GM12878 (cell line): Measurements from ENCODE around the gene APOE. TPM values are rescaled to one million over a fixed set of nuclear protein-coding genes. Genes with fewer than 3 reads are reported as not detected.
A peak's percentile ranks its signal among the peaks of the same experiment; 100 is the strongest.

Experiments
- ASH2L ChIP-seq: fragments of 300-600, 200-600 bp; sonication (generic); IDR thresholded peaks from 2 replicates; pipeline ENCODE4 v1.6.1; 2017; ENCODE audit warnings: low read depth, mild to moderate bottlenecking, borderline replicate concordance
- BACH1 ChIP-seq: fragments of 450-650 bp; IDR thresholded peaks from 2 replicates; pipeline ENCODE4 v1.6.1; 2017; ENCODE audit warnings: mild to moderate bottlenecking, borderline replicate concordance
- BCLAF1 ChIP-seq: fragments of 450-650 bp; IDR thresholded peaks from 2 replicates; pipeline ENCODE4 v1.6.1; 2017; ENCODE audit warnings: antibody characterized with exemption, mild to moderate bottlenecking, moderate library complexity
- CBX5 ChIP-seq: sonication (generic); IDR thresholded peaks from 2 replicates; pipeline ENCODE4 v1.6.1; 2016; ENCODE audit warnings: low read depth, moderate library complexity, mild to moderate bottlenecking, inconsistent platforms
- CEBPB ChIP-seq, 2 experiments: fragments of 150-350 bp in 1 of 2; IDR thresholded peaks; 2 replicates each; pipeline ENCODE4 v1.6.1; 2012 to 2014; ENCODE audit warnings: low read depth in 2 of 2, low read length in 2 of 2, borderline replicate concordance in 1 of 2, inconsistent platforms in 1 of 2
- CHD1 ChIP-seq: IDR thresholded peaks from 2 replicates; pipeline ENCODE4 v1.6.1; 2012; ENCODE audit warnings: low read depth, low read length, improper control_type of control experiment
- CREM ChIP-seq: IDR thresholded peaks from 2 replicates; pipeline ENCODE4 v1.6.1; 2014; ENCODE audit warnings: antibody characterized with exemption, low read depth
- EGR1 ChIP-seq, 2 experiments: IDR thresholded peaks; 1 replicate in 1 of 2; 2 replicates in 1 of 2; pipeline ENCODE4 v1.6.1; 2011 to 2012; ENCODE audit warnings: low read depth in 2 of 2, low read length in 2 of 2, borderline replicate concordance in 1 of 2, mild to moderate bottlenecking in 1 of 2, moderate library complexity in 1 of 2
- HDAC6 ChIP-seq: fragments of 200-600 bp; sonication (generic); IDR thresholded peaks from one replicate; pipeline ENCODE4 v1.8.0; 2017; ENCODE audit warnings: antibody characterized with exemption; ENCODE audit not compliant: unreplicated experiment
- MEF2A ChIP-seq: IDR thresholded peaks from 2 replicates; pipeline ENCODE4 v1.6.1; 2011; ENCODE audit warnings: low read depth, mild to moderate bottlenecking, low read length, moderate library complexity; ENCODE audit not compliant: insufficient read depth
- POLR2AphosphoS5 ChIP-seq: IDR thresholded peaks from 2 replicates; pipeline ENCODE4 v1.6.1; 2011; ENCODE audit warnings: mild to moderate bottlenecking, low read length, inconsistent platforms
- RAD21 ChIP-seq: IDR thresholded peaks from 2 replicates; pipeline ENCODE4 v1.6.1; 2011; ENCODE audit warnings: mild to moderate bottlenecking, low read depth, low read length, moderate library complexity; ENCODE audit not compliant: insufficient read depth
- SMAD1 ChIP-seq: fragments of 450-650 bp; IDR thresholded peaks from 2 replicates; pipeline ENCODE4 v1.6.1; 2018; ENCODE audit warnings: mild to moderate bottlenecking, low read depth; ENCODE audit not compliant: partially characterized antibody
- SUZ12 ChIP-seq: fragments of 200-600 bp; sonication (generic); IDR thresholded peaks from one replicate; pipeline ENCODE4 v1.6.1; 2018; ENCODE audit warnings: antibody characterized with exemption, mild to moderate bottlenecking; ENCODE audit not compliant: unreplicated experiment
- TARDBP ChIP-seq: IDR thresholded peaks from 2 replicates; pipeline ENCODE4 v1.6.1; 2016; ENCODE audit warnings: borderline replicate concordance
- TBL1XR1 ChIP-seq: IDR thresholded peaks from 2 replicates; pipeline ENCODE4 v1.6.1; 2012; ENCODE audit warnings: low read depth, low read length, improper control_type of control experiment
- ZBTB11 ChIP-seq: fragments of 450-650 bp; formaldehyde crosslinking; IDR thresholded peaks from 2 replicates; pipeline ENCODE4 v1.5.0; 2022; ENCODE audit warnings: mild to moderate bottlenecking, missing genetic modification characterization
- ZNF274 ChIP-seq: IDR thresholded peaks from one replicate; pipeline ENCODE4 v1.8.0; 2011; ENCODE audit not compliant: insufficient read length, insufficient read depth
- polyA plus RNA-seq, 11 experiments: library from polyadenylated mRNA; depleted of rRNA in 4 of 11; unstranded in 6 of 11; stranded (reverse) in 5 of 11; fragments of >200 nt; fragmentation: Nextera tagmentation in 4 of 11; fragmentation: Illumina TruSeq in 1 of 11; extraction: Ambion mirVana in 4 of 11; extraction: Trizol in 1 of 11; gene quantifications; 1 replicate in 1 of 11; 2 replicates in 10 of 11; pipeline versions ENCODE4 v1.2.1 to v1.2.3, GENCODE V29; 2011 to 2016; ENCODE audit warnings: inconsistent platforms in 2 of 11, missing spikeins in 2 of 11, low read depth in 1 of 11
- total RNA-seq, 4 experiments: library from RNA; depleted of rRNA in 3 of 4; stranded (reverse); fragments of >200 nt in 3 of 4; fragmentation: Illumina TruSeq in 1 of 4; extraction: Trizol in 1 of 4; gene quantifications; 2 replicates each; pipeline versions ENCODE4 v1.2.1 to v1.2.3, GENCODE V29; 2013 to 2021
- TF ChIP-seq, protein P1 (sequence below): fragments of 450-650 bp; IDR thresholded peaks from 2 replicates; pipeline ENCODE4 v1.6.1; 2014; ENCODE audit warnings: mild to moderate bottlenecking
- TF ChIP-seq, protein P2 (sequence below): IDR thresholded peaks from 2 replicates; pipeline ENCODE4 v1.6.1; 2011; ENCODE audit warnings: mild to moderate bottlenecking, low read depth, low read length, moderate library complexity; ENCODE audit not compliant: insufficient replicate concordance

Gene APOE
- total and polyA plus RNA-seq, 10 of the 15 experiments (the other 5 are each of a cell fraction or from before 2014, with no cell fraction given): 0.22 to 3.7 (median 0.44) TPM; not detected in 4

- TF ChIP-seq POLR2AphosphoS5 (peak; percentile 43; the same call in 1 of the 2 replicates), TBL1XR1 (0 out of 2 replicates have a peak, but pooled peaks have one; percentile 4), BCLAF1 (no peak), TARDBP (no peak), ZNF274 (no peak), CHD1 (no peak), SMAD1 (no peak), RAD21 (no peak), EGR1 (IDR thresholded peaks at IDR 0.05; ENCODE audit: borderline replicate concordance in 1 of 2, low read depth in 2 of 2, low read length in 2 of 2) (no peak), BACH1 (peak; percentile 85; the same call in 1 of the 2 replicates), ZBTB11 (CRISPR knock-in tag) (no peak), HDAC6 (no peak), ASH2L (0 out of 2 replicates have a peak, but pooled peaks have one; percentile 76), SUZ12 (no peak), CREM (peak; percentile 76), CEBPB (IDR thresholded peaks at IDR 0.05; ENCODE audit: borderline replicate concordance in 1 of 2, low read depth in 2 of 2, low read length in 2 of 2) (no peak), CBX5 (no peak), MEF2A (no peak)
- TF ChIP-seq, protein P1, sequence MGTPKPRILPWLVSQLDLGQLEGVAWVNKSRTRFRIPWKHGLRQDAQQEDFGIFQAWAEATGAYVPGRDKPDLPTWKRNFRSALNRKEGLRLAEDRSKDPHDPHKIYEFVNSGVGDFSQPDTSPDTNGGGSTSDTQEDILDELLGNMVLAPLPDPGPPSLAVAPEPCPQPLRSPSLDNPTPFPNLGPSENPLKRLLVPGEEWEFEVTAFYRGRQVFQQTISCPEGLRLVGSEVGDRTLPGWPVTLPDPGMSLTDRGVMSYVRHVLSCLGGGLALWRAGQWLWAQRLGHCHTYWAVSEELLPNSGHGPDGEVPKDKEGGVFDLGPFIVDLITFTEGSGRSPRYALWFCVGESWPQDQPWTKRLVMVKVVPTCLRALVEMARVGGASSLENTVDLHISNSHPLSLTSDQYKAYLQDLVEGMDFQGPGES: 0 out of 2 replicates have a peak, but pooled peaks have one; percentile 43
- TF ChIP-seq, protein P2, sequence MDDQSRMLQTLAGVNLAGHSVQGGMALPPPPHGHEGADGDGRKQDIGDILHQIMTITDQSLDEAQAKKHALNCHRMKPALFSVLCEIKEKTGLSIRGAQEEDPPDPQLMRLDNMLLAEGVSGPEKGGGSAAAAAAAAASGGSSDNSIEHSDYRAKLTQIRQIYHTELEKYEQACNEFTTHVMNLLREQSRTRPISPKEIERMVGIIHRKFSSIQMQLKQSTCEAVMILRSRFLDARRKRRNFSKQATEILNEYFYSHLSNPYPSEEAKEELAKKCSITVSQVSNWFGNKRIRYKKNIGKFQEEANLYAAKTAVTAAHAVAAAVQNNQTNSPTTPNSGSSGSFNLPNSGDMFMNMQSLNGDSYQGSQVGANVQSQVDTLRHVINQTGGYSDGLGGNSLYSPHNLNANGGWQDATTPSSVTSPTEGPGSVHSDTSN: no peak
Observed at GRCh38 chr19:44891016-44891882, 14.3 kb upstream of the APOE start, which contains the start of gene TOMM40 (continued).
